Uterus (tissue), 2 donors: ENCODE data around the gene MBD5.

Experiments
- CTCF ChIP-seq, 4 experiments: fragments of 200-600 bp in 2 of 4; fragments of 450-650 bp in 2 of 4; sonication (generic) in 2 of 4; IDR thresholded peaks; one replicate each; pipeline ENCODE4 v1.5.1; 2016 to 2019; ENCODE audit warnings: antibody characterized with exemption in 4 of 4, mild to moderate bottlenecking in 2 of 4, moderate library complexity in 1 of 4
- POLR2A ChIP-seq, 2 donors: fragments of 450-650 bp; IDR thresholded peaks; one replicate each; pipeline ENCODE4 v1.6.1; 2016; ENCODE audit warnings: antibody characterized with exemption in 2 of 2, mild to moderate bottlenecking in 1 of 2, moderate library complexity in 1 of 2

- no peak for TF ChIP-seq CTCF (IDR thresholded peaks at IDR 0.05)
- TF ChIP-seq POLR2A (IDR thresholded peaks at IDR 0.05) = no peak
These were observed 101.9 kb downstream of the MBD5 start for GRCh38 chr2:148122788-148123187.
